ENCODE data around the gene CALU.

The CALU gene

DNA sequence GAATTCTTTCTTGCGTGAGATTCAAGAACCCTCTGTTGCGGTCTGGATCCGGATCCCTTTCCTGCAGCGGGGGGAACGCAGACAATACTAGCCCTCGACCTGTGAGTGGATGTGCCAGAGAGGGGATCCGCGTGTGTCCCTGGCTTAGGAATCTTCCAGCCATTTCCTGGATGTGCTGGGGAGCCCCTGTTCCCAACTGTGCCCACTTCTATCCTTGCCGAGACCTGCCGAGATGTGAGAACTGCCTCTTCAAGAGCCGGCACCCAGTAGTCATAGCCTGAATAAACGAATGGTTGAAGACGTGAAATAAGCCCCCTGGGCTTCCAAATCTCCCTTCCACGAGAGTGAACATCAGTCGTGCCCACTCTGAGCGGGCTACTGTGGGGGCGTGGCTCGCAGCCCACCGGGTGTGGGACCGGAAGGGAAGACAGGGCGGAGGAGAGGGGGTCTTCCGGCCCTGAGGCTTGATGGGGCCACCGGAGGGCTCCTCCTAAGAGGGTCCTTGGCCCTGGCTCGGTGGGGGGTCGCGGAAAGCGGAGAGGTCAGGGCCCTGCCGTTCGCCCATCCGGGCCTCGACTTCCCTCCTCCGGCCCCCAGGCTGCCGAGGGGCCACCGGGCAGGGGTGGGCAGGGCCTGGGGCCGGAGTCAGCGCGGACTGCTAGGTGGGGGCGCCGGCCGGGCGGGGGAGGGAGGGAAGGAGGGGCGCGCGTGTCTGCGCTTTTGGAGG is 51.3 kb downstream of the CALU start:
- DNase-seq, result no peak

DNA sequence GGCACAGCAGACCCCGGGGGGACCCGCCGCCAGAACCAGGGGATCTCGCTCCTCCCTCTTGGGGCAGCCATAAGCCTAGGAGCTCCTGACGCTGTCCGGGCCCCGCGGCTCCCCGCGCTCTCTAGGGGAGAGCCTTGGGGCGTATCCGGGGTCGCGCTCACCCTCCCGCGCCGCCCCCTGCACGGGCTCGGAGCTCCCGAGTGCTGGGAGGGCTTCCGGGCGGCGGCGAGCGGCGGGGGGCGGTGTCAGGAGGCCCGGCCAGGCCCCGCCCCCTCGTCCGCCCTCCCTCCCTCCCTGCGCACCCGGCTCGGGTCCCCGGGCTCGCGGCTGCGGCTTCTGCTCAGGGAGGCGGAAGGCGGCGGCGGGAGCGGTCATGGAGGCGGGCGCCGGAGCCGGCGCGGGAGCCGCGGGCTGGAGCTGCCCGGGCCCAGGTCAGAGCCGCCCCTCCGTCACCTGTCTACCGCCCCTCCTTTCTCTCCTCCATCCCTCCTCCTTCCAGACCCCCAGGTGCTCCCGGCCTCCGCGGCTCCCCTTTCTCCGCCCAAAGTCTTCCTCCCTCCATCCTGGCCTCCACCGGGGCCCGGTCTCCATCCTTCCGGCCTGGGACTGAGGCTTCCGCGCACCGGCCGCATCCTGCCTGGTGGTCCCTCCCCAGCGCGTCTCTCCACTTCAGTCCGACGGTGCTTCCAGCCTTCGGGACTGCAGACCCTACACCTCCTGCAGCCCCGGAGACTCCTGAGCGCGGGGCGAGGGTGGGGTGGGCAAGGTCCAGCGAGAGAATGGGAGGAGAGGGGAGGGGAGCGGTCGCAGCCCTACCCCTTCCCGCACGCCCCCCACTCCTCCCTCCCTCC is 52.2 kb downstream of the CALU start, which contains the start of gene CCDC136:
TSS of gene CCDC136 (plus strand) at position 848 of the 851 bp plus-strand sequence. CDS start 444 bp downstream, outside the sequence.
- peak; percentile 73 to 82 for DNase-seq

DNA sequence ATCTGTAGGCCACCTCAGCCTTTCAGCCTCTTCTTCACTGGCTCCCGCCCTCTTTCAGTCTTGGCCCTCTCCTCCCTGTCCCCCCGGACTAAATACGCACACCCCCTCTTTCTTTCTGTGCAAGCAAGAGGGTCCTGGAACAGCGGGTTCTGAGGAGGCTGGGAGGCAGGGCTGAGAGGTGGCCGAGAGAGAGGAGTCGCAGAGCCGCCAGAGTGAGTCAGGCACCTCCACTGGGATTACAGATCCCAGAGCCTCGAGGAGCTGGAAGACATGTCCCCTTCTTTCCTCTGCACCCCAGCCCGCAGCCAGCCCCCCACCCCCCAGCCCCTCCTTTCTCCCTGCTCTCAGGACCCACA is 52.8 kb downstream of the CALU start:
- DNase-seq, result no peak

DNA sequence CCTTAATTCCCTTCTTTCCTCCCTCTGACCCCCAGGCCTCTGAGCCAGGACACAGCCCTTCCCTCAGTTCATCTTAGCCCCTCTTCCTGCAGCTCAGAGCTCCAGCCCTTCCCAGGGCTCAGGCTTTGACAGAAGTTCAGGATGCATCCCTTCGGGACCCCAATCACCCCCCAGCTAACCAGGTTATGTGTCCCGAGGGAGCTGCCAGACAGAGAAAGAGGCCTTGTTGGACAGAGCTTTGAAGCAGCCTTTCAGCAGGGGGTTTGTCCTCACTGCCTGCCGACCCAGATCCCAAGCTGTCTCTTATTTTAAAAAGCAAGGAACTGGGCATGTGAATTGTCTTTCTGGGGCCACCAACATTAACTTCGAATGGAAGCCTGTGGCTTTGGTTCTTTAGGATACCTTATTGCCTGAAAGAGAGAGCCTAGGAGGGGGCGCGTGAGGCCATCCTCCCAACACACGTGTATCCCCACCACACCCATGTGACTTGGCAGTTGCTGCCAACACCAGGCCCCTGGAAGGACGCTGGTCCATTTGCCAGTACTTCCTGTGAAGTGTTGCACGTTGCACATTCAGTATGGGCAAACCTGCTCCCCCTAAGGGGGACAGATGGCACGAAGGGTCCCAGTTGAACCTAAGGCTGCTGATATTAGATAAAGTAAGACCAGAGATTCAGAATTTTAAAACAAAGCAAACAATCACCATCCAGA is 53.5 kb downstream of the CALU start:
- DNase-seq, result no peak

DNA sequence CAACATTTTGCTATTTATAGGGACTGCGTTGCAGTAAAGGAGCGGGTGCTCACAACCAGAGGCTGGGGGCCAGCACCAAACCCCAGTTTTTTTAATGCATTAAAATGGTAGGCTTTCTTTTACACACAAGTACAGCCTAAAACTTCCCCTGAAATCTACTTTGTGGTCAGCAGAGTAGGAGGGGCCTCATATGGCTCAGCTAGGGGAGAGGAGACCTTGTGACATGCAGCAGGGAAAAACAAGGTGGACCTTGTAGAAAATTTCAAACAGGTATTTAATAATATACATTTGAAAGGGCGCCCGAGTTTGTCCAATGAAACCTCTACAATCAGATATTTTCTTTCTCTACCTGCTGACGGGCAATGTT is 54.0 kb downstream of the CALU start:
- DNase-seq, result no peak

DNA sequence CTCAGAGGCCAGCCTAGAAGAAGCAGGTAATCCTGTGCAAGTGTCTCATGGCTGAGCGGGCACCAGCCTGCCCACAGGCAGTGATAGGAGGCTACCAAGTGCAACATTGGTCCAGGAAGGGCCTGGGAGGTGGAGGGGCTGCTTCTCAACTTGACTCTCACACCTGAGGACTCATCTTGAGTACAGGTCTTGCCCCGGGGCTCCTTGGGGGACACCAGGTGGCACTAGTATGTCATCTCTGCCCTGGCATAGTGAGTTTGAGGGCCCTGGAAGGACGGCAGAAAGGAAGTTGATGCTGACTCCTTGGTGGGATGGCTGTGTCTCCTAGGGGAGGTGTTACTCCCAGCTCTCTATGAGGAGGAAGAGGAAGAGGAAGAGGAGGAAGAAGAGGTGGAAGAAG is 54.9 kb downstream of the CALU start:
- peak in 1 of 2 donors; percentile 21 for DNase-seq

DNA sequence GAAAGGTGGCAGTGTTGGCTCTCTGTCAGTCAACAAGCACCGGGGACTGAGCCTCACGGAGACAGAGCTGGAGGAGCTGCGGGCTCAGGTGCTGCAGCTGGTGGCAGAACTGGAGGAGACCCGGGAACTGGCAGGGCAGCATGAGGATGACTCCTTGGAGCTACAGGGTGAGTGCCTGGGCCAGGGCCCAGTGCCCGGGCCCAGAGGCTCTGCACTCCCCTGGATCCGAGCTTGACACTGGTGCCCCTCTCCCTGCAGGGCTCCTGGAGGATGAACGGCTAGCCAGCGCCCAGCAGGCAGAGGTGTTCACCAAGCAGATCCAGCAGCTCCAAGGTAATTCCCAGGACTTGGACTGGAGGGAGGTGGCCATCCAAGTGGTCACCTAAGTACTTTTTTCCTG is 55.3 kb downstream of the CALU start:
- no peak for DNase-seq

DNA sequence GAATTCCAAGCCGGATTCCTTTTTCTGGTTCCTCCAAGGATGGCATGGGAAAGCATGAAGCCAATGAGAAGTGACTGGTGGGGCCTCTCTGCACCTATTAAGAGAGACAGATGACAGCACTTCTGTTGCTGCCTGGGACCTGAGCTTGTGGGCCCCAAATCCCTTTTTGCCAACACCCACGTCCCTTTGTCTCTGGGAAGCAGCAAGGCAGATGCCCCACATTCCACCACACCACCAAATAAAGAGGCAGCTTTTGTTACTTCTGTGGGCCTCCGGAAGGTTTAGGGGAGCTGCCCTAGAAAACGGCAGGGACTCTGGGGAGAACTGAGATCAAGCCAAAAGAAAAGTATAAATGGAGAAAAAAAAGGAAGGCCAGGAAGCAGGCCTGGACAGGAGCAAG is 56.0 kb downstream of the CALU start:
- no peak for DNase-seq

DNA sequence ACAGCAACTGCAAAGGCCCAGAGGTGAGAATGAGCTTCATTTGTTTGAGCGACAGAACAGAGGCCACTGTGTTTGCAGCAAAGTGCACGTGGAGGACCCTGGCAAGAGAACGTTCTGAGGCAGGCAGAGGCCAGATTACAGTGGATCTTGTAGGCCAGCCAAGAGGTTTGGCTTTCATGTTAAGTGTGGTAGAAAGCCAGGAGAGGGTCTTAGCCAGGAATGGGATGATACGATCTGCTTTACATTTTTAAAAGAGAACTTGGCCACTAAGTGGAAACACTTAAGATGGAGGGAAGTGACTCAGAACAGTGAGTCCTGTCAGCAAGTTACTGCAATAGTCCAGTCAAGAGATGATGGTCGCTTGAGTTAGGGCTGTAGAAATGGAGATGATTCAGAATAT is 57.2 kb downstream of the CALU start:
- no peak for DNase-seq

DNA sequence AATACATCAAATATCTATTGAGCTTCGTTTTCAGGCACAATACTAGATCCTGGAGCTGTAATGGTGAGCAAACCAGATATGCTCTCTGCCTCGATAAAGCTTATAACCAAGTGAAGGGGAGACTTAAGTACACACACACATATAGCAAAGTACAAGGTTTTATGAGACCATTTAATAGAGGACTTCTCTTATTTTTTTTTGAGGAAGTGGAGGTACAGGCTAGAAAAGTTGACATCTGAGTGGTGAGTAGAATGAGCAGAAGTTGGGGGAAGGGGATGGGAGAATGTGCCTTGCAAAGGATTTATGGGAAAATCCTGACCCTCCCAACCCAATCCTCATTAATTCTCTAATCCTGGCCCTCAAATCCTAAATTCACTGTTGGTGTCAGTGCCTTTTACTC is 60.3 kb downstream of the CALU start:
- no peak for DNase-seq

DNA sequence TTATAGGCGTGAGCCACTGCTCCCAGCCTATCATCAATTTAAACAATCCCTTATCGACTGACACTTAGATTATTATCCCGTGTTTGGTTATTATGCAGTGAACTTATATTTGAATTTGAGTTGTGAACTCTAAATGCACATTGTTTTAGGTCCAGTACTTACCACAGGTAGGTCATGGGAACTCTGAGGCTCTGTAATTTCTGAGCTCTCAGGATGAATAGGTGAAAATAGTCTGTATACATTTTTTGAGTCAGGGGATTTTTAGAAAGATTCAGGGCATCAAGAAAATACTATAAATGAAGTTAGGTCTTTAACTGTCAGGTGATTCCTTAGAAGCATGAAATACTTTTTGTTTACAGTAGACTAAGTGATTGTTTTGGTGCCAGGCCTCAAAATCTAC is 61.4 kb downstream of the CALU start:
- no peak for DNase-seq

DNA sequence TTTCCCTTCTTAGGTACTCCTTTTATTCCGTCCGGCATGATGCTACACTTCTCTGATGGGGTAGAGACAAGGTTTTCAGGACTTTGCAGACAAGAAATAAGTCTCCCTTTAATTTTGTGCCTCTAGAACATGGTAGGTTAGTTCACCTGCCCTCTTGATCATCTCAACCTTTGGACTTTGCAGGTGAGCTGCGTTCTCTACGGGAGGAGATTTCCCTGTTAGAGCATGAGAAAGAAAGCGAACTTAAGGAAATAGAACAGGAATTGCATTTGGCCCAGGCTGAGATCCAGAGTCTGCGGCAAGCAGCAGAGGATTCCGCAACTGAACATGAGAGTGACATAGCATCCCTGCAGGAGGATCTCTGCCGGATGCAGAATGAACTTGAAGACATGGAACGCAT is 61.8 kb downstream of the CALU start:
- DNase-seq, result no peak

DNA sequence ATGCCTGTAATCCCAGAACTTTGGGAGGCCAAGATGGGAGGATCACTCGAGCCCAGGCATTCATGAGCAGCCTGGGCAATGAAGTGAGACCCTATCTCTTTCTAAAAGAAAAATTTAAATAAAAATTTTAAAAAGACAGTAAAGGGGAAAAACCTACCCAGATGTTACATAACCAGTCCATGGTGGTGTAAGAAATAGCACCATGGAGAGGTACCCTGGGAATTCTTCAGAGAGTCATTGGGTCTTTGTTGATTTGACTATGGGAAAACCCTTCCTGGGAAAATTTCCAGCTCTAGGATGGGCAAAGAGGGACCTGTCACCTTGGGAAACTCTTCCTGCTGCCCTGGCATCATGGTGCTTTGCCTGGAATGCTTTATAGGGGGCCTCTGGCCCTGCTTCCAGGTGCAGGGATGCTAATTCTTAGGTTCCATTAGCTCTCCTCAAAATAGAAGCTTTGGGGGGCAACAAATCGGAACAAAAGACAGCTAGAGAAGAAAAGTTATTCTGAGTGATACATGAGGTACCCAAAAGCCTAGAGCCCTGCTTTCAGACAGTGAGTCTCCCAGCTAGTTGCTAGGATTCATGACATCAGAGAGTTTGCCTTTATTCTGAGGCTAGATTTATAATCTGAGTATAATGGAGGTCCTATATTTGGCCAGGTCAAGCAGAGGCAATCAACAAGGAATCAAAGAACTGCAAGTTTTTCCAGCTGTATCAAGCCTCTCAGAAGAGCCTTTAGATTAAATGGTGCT is 62.7 kb downstream of the CALU start:
- no peak for DNase-seq

DNA sequence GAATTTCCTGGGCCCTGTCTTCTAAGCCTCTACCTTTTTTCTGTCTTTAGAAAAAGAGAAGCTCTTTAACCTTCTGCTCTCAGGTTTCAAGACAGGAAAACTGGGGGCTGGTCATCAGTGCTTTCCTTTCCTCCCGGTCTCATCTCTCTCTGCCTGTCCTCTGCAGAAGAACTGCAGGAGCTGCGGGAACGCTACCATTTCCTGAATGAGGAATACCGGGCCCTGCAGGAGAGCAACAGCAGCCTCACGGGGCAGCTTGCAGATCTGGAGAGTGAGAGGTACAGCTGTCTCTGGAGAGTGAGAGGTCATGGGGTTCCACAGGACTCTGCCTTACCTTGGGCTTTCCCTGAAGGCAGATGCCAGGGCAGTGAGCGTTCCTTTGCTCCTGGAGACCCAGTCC is 65.3 kb downstream of the CALU start:
- no peak for DNase-seq

DNA sequence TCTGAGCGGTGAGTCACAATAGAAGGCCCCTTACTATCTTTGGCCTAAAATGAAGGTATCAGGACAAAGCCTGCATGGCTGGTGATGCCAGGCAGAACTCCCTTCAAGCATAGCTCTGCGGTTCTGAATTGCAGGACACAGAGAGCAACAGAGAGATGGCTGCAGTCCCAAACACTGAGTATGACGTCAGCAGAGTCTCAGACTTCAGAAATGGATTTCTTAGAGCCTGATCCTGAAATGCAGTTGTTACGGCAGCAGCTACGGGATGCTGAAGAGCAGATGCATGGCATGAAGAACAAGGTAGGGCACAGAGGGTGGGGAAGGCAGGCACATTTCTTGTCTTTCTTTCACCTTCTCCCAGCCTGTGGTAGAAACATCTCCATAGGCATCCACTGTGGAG is 66.1 kb downstream of the CALU start:
- DNase-seq, result no peak

DNA sequence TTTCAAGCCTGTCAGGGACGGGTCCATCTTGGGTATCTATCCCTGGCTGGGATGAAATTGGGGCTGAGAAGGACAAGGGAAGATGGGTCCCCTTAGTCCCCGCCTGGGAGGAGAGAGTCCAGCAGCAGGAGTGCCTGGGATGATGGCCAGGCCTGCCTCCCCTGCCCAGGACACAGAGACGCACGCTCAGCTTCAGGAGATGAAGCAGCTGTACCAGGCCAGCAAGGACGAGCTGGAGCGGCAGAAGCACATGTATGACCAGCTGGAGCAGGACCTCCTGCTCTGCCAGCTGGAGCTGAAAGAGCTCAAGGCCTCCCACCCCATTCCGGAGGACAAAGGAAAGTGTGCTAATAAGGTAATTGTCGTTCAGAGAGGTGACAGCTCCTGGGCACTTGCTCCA is 68.0 kb downstream of the CALU start:
- DNase-seq, result no peak

DNA sequence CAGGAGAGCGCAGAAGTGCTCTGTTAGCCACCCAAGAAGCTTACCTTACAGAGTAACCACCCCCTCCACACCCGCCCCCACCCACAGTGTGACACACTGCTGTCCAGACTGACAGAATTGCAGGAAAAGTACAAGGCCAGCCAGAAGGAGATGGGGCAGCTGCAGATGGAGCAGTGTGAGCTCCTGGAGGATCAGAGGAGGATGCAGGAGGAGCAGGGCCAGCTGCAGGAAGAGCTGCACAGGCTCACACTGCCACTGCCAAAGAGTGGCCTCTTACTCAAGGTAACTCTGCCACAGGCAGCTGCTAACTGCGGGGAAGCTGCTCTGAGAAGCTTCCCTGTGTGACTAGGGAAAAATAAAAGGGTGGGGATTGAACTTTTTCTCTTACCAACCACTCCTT is 70.2 kb downstream of the CALU start:
- DNase-seq, result no peak

DNA sequence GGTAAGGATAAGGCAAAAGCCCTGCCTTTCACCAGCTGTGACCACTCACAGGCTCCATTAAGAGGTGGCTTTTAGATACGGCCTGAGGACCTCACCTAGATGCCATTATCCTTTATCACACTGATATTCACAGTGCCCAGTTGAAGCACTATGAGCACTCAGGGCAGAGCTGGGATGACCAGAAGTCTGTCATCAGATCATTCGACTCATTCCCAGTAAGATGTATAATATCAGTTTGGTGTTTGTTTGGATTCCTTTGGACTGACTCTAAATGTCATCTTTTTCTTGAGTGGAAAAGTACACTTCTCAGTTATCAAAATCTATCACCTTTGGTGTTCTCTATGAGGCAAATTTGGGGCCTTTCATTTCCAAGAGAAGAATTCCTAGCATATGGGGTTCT is 71.3 kb downstream of the CALU start:
- no peak for DNase-seq

DNA sequence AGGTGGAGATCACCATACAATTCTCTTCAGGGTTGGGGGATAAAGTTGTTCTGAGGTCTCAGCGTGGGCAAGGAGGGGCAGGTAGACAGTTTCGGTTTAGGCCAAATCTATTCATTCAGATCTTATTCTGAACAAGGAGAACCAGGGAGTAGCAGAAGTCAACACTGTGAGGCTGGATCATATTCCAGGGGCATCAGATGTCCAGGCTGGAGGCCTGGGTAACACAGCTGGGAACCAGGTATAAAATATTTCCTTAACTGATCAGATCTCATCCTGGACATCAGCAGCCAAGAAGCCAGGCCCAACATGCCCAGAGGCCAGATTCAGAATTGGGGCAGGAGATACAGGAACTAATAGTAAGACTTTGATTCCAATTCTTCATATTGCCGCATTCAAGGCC is 71.8 kb downstream of the CALU start:
- DNase-seq, result no peak

DNA sequence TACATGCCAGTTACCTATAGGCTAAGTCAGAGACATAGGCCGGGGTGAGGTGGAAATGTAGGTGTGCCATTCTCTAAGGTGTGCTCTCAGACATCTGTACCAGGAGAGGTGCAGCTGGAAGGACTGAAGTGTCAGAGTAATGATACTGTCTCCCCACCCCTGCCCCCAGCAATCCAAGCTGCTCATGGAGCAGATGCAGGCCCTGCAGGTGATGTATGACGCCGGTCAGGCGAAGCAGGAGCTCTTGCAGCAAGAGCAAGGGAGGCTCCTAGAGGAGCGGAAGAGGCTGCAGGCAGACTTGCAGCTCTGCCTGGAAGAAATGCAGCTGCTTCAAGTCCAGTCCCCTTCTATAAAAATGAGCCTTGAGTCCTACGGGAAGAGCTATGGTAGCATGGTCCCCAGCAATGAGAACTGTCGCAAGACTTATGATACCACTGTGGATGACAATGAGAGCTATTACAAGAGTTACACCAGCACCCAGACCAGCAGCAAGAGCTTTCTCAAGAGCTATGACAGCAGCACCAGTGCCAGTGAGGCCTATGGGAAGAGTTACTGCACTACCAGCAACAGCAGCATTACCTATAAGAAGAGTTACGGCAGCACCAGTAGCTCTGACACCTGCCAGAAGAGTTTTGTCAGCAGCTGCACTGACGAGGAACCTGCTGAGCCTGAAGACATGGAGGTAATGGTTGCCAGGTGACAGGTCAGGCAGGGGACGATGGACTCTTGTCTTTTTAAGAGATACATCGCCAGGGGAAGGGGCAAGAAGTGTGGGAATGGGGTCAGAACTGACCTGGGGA is 72.7 kb downstream of the CALU start:
- DNase-seq, result no peak

DNA sequence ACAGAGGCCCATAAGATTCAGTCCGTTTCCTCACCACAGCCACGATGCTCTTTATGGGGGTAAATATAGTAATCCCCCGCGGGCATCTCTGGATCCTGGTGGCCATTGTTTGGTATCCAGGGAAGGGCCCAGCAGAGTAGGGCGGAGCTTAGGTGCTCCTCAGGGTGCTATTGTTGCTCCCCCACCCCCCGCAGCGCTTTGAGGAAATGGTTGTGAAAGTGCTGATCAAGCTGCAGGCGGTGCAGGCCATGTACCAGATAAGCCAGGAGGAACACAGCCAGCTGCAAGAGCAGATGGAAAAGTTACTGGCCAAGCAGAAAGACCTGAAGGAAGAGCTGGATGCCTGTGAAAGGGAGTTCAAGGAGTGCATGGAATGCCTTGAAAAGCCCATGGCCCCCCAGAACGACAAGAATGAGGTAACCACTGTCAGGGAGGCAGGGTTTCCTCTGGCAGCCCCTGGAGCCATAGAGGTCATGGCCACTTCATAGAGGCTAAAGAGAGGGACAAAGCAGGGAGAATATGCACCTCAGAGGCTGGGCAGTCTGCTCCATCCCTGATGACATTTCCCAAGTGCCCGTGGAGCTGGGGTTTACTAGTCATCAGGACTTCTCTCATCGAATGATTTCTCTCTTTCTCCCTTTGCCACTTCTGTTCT is 73.5 kb downstream of the CALU start:
- DNase-seq, result no peak

DNA sequence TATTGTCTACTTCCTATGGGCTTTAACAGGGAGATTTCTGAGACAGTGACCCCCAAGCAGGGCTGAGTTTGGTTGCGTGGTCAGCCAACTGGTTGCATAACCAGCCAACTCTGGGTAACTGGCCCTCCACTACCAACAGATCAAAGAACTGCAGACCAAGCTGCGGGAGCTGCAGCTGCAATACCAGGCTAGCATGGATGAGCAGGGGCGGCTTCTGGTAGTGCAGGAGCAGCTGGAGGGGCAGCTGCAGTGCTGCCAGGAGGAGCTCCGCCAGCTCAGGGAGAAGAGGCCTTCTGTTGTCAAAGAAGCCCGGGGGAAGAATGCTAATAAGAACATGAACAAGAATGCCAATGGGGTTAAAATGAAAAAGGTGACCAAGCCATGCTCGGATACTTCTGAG is 75.3 kb downstream of the CALU start:
- DNase-seq, result no peak

Data from CD4-positive, alpha-beta T cell treated with Interleukin-4 for 1 hour (primary cell).